Measurements from ENCODE around the gene C2orf81. TPM values are rescaled to one million over a fixed set of nuclear protein-coding genes. Genes with fewer than 3 reads are reported as not detected.

The C2orf81 gene
- total and polyA plus RNA-seq, 8 donors = 0.87 to 6.5 (median 2.0) TPM

- TF ChIP-seq CTCF (IDR thresholded peaks at IDR 0.05) = peak in 1 of 4 donors; percentile 9
- Histone ChIP-seq H3K9me3 (no peaks in the 10 kb centered on the region), H3K4me3 (peak overlapping the region; percentile 26 to 59 (median 38)), H3K27me3 (no peaks in the 10 kb centered on the region), H3K4me1 (no peaks in the 10 kb centered on the region), H3K36me3 (no peaks in the 10 kb centered on the region), H3K27ac (no peak overlapping the region)
- intact Hi-C loops (cut with DNase I) = no loop called here
- ATAC-seq (peak; percentile 68 to 91 (median 86)), FAIRE-seq (no peak), DNase-seq (peak in 4 of 6 donors; percentile 50 to 82 (median 68))
- WGBS, 2 donors = 6 to 8% methylated on average over 59 to 66 of the region's 66 CpGs
Observed at GRCh38 chr2:74414881-74415761, 6.3 kb downstream of the C2orf81 start.

GRCh38 chr2:74414441-74414840 is 7.0 kb downstream of the C2orf81 start:
- Histone ChIP-seq H3K4me3 (peak overlapping the region in 3 of 4 donors; percentile 29 to 59 (median 48)), H3K36me3 (no peaks in the 10 kb centered on the region), H3K27ac (no peak overlapping the region), H3K4me1 (no peaks in the 10 kb centered on the region), H3K9me3 (no peaks in the 10 kb centered on the region), H3K27me3 (no peaks in the 10 kb centered on the region)
- ATAC-seq (peak in 3 of 4 donors; percentile 10 to 34 (median 15)), FAIRE-seq (no peak), DNase-seq (no peak)
- TF ChIP-seq CTCF (IDR thresholded peaks at IDR 0.05) = no peak
- WGBS, 2 donors = 61 to 62% methylated on average over 17 to 19 of the region's 19 CpGs
- intact Hi-C loops (cut with DNase I) = no loop called here

- peak in 1 of 4 donors; percentile 7 for ATAC-seq
- TF ChIP-seq CTCF (IDR thresholded peaks at IDR 0.05) = no peak
- intact Hi-C loops (cut with DNase I) = no loop called here
- Histone ChIP-seq H3K4me1 (no peaks in the 10 kb centered on the region), H3K27me3 (no peaks in the 10 kb centered on the region), H3K9me3 (no peaks in the 10 kb centered on the region), H3K4me3 (no peak overlapping the region), H3K27ac (no peak overlapping the region), H3K36me3 (no peaks in the 10 kb centered on the region)
- no peak for DNase-seq
- no peak for FAIRE-seq
- WGBS, 2 donors = 67 to 68% methylated on average over 8 of the region's 8 CpGs
Observed at GRCh38 chr2:74413001-74413698, 8.3 kb downstream of the C2orf81 start.

GRCh38 chr2:74407682-74408081 is 13.7 kb downstream of the C2orf81 start:
- H3K27ac ChIP-seq = no peak overlapping the region
- WGBS, 2 donors = 48 to 51% methylated on average over 5 of the region's 5 CpGs
- H3K27me3 ChIP-seq = no peaks in the 10 kb centered on the region
- no peaks in the 10 kb centered on the region for H3K36me3 ChIP-seq
- no peaks in the 10 kb centered on the region for H3K9me3 ChIP-seq
- DNase-seq (no peak), FAIRE-seq (no peak), ATAC-seq (no peak)
- no peak overlapping the region for H3K4me3 ChIP-seq
- H3K4me1 ChIP-seq = no peaks in the 10 kb centered on the region
- intact Hi-C loops (cut with DNase I) = no loop called here
- TF ChIP-seq CTCF (IDR thresholded peaks at IDR 0.05) = no peak

Measured in pancreas (tissue), 10 donors.